GM19025 (cell line): ENCODE results near the gene SLC11A1.

Experiments used
- ATAC-seq: cut with Tn5 transposase; IDR thresholded peaks from one replicate; pipeline ENCODE4 v1.9.1; 2021; ENCODE audit warnings: mild to moderate bottlenecking, low read depth, moderate library complexity; ENCODE audit not compliant: unreplicated experiment

SLC11A1 gene

GRCh38 chr2:218381916-218382366, at the start of gene SLC11A1:
Gene SLC11A1 (plus strand): TSS chr2:218382273. CDS start chr2:218382369, 96 bp downstream.
- no peak for ATAC-seq

GRCh38 chr2:218332288-218332687, 49.8 kb upstream of the SLC11A1 start:
- no peak for ATAC-seq

GRCh38 chr2:218332920-218333645, 49.0 kb upstream of the SLC11A1 start:
- ATAC-seq = no peak

GRCh38 chr2:218334531-218334930, 47.5 kb upstream of the SLC11A1 start:
- no peak for ATAC-seq

GRCh38 chr2:218340656-218341055, 41.4 kb upstream of the SLC11A1 start:
- ATAC-seq = no peak

GRCh38 chr2:218341381-218341780, 40.7 kb upstream of the SLC11A1 start:
- no peak for ATAC-seq

GRCh38 chr2:218342837-218343236, 39.2 kb upstream of the SLC11A1 start:
- no peak for ATAC-seq

GRCh38 chr2:218343591-218343990, 38.5 kb upstream of the SLC11A1 start:
- no peak for ATAC-seq

GRCh38 chr2:218344090-218344754, 37.9 kb upstream of the SLC11A1 start:
- no peak for ATAC-seq

GRCh38 chr2:218344755-218345417, 37.2 kb upstream of the SLC11A1 start:
- ATAC-seq = no peak

- no peak for ATAC-seq
These were observed 36.4 kb upstream of the SLC11A1 start for GRCh38 chr2:218345491-218346236.

GRCh38 chr2:218347172-218347571, 34.9 kb upstream of the SLC11A1 start:
- no peak for ATAC-seq

GRCh38 chr2:218354045-218354444, 28.0 kb upstream of the SLC11A1 start:
- ATAC-seq = no peak

- ATAC-seq = no peak
These were observed 27.1 kb upstream of the SLC11A1 start for GRCh38 chr2:218354850-218355443.

GRCh38 chr2:218357236-218358177, 24.6 kb upstream of the SLC11A1 start:
- ATAC-seq = no peak

- ATAC-seq = no peak
These were observed 21.6 kb upstream of the SLC11A1 start for GRCh38 chr2:218360453-218360852.

GRCh38 chr2:218362606-218363005, 19.5 kb upstream of the SLC11A1 start:
- no peak for ATAC-seq

GRCh38 chr2:218363736-218364135, 18.3 kb upstream of the SLC11A1 start:
- ATAC-seq = no peak

- no peak for ATAC-seq
These were observed 17.9 kb upstream of the SLC11A1 start for GRCh38 chr2:218364196-218364595.
